Stimulated activated CD4-positive, alpha-beta T cell treated with anti-CD3 and anti-CD28 coated beads, Interleukin-15, amount 100 ng/mL, for 24 hours (primary cell): Measurements from ENCODE around the gene IL34.

Experiments used
- DNase-seq: peaks from one replicate; pipeline ENCODE4 v3.0.0-alpha.2; 2020

Gene IL34

DNA sequence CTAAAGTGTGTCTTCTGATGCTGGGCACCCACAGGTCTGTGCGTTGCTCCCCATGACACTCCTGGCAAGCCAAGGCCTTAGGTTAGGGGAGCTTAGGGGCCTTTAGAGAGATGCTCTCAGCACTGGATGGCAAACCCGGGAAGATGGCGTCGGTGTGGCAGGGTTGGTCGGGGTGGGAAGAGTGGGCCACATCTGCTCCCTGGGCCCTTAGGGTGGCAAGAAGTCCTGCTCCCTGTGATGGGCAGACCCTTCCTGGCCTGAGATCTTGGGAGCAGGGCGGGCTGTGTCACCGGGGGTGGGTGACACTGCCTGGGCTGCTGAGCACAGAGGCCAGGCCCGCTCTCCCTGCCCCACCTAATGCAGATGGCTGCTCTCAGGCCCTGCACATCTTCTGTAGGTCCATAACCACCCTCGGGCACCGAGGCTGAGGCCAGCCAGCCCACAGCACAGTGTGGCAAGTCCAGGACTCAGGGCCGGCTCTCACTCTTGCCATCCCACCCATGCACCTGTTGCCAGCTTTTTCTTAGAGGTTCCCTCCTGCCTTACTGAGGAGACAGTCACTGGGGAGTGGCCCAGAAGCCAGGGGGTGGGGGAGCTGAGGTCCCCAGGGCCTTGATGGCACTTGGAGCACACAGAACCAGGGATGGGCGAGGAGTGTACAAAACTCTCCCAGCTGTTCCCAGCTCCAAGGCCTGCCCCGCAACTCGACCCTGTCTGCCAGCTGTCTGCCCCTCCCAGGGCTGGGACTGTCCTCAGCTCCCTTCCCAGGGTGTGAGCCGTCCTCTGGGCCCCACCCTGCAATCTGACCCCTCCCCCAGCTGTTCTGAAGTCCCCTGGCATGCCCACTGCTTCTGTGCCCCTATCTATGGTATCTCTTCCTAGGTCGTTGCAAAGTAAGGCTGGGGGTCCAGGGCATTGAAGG, 43.9 kb downstream of the IL34 start:
- no peak for DNase-seq

DNA sequence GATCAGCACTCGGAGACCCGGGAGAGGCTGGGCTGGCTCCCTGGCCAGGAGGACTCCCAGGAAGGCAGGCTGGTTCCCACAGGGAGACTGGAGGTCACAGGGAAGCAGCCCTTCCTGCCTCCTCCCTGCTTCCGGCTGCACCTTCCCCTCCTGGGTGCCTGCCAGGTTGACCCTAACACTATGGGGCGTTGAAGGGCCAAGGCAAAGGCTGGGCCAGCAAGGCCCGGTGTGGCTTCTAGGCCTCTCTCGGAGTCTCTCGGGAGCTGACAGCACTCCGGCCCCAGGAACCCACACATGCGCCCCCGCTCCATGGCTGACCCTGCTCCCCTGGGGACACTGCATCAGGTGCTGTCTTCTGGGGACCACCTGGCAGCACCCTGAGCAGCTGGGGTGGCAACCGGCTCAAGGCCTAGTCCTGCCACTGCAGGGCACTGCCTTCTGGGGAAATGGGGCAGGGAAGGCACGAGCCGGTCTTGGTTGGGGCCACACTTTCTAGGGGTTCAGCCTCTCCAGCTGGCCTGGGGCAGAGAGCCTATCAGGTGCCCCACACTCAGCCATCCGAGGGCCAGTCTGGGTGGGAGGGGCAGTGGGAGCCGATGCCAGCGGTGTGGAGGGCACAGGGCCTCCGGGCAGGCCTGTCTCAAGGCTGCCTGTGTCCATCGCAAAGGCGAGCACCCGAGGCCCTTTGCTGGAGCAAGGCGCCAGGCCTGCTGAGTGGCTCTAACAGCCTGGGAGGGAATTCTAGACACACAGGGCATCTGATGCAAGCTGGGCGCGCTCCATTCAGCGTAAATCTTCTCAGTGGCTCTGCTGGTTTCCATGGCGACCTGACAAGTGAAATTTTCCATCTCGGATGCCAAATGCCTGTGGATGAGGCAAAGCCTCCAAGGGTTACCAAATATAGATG, 45.1 kb downstream of the IL34 start:
- DNase-seq = no peak

DNA sequence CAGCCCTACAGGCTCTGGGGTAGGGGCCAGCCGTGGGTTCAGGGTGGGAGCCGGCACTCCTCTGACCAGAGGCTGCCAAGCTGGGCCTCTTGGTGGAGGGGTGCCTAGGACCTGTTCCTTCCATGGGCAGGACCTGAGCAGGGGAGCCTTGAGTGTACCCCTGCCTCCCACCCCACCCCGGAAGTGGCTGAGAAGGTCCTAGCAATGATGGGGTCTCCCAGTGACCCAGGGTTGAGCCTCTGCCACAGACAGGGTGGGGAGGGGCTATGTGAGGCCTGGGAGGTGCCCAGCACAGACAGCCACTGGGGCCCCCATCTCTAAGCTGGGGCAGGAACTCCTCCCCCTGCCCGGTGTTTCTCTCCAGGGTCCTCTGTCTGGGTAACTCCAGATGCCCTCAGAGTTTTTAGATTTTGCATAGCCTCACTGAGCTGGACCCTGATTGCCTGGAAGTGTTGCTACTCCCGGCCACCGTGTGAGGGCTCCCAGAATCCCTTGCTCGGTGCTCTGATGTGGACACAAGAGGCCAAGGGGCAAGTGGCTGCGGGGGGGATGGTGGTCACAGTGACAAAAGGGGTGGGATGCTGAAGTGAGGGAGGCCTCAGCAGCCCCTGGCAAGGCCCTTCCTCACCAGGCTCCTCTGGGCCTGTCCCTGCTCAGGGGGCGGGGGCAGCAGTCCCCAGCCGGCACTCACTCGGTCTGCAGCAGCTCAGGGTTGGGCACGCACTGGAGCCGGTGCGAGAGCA, 45.9 kb downstream of the IL34 start:
- DNase-seq = no peak

DNA sequence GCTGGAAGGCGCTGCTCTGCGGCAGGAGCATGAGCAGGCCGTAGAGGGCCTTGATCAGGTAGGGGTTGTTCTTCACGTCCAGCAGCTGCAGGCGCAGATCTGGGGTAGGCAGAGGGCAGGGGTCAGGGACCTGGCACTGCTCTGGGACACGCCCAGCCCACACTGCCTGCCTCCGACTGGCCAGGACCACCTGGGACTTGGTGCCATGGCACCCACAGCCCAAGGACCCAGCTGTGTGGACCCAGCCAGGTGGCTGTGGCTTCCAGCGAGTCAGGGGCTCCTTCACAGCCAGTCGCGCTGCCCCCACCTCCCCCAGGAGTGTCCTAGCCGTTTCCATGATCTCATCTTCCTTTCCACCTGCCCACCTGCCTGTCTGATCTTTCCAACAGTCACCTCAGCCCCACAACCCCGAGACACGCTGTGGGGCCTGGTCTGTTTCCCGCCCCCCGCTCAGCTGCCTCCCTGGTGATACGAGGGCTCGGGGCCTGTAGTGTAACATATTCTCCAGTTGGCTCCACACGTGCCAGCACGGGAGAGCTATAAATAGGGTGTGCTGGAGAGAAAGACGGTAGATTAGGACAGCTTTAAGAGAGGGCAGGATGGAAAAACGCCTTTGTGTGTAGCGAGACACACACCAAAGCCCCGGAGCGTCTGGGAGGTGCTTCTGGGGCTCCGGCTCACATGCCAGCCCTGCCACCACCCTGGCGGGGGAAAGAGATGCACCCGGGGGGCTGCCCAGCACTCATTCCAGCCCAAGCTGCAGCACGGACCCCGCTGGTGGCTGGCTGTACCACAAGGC, 46.7 kb downstream of the IL34 start:
- no peak for DNase-seq

DNA sequence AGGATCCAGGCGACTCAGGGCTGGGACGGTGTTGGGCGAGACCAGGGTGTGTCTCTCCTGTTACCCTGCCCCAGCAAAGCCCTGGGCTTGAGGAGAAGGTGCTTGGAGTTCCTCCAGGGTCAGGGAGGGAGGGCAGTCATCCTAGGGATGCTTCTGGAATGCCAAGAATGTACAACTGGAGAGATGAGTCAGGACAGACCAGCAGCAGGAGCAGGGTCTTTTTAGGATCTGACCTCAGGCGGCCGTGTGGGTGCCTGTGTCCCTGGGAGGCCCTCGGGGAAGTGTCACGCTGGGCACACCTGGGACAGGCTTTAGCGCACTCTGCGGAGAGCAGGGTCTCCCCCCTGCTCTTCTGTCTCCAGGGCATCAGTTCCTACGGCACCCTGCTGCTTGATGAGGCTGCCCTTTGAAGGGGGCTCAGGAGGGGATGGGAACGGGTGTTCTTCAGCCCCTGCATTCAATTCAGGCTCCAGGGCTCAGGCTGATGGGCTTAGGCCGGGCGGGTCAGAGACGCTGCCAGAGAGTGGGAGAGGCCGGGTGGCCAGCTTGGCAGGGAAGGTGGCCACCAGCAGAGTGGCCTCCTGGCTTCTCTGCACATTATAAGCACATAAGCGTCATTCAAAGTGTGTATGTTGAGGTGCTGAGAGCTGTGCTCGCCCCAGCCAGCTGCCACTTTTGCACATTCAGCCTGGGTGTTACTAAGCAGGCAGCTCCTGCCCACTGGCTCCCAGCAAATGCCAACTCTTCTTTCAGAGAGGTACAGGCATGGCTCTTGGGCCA, 47.9 kb downstream of the IL34 start:
- no peak for DNase-seq

DNA sequence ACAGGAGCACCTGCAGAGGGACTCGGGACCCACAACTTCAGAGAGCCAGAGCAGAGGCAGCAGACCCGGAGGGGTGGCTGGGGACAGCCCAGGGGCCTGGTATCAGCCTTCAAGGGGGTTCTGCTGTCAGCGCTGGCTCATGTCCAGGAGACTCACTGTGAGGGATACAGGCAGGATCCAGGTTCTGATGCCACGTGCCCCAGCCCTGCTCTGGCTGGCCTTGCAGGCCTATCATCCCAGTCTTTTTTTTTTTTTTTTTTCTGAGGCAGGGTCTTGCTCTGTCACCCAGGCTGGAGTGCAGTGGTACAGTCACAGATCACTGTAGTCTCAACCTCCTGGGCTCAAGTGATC, 48.5 kb downstream of the IL34 start:
- no peak for DNase-seq

DNA sequence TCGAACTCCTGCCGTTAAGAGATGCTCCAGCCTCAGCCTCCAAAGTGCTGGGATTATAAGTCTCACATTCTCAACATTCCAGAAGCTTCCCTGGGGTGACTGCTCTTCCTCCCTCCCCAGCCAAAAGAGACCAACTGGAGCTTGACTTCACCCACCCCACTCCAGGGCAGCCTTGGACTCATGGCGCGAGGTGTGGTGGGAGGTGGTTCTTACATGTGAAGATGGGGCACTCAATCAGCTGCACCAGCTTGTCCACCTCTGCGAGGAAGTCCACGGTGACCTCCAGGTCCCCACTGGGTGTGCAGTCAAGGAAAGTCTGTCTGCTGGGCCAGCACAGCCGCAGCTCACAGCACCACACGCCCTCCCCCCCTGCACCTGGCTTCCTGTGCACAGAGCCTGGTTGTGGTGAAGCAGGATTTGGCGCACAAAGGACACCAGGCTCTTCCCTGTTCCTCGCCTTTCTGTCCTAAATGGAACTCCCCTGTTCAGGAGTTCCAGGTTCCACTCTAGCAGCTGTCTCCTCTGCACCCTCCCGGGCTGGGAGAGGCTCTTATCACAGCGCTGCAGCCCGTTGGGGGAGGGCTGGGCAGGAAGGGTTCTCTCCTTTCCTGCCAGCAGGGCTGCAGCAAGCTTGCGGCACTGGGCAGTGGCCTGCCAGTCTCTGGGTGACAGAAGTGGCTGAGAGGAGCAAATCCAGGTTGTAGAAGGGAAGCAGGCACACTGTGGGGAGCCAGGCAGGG, 49.1 kb downstream of the IL34 start:
- DNase-seq = no peak

DNA sequence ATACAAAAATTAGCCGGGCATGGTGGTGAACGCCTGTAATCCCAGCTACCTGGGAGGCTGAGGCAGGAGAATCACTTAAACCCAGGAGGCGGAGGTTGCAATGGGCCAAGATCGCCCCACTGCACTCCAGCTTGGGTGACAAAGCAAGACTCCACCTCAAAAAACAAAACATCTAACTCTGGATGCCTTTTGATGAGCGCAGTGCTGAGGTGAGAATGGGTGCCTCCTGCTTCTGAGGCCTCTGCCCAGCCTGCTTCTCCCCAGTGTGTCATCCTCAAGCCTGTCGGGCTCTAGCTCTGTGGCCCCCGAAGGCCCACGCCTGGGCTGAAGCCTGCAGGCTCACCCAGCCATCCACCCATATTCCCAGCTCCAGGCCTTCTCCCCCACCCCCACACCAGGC, 50.0 kb downstream of the IL34 start:
- no peak for DNase-seq

DNA sequence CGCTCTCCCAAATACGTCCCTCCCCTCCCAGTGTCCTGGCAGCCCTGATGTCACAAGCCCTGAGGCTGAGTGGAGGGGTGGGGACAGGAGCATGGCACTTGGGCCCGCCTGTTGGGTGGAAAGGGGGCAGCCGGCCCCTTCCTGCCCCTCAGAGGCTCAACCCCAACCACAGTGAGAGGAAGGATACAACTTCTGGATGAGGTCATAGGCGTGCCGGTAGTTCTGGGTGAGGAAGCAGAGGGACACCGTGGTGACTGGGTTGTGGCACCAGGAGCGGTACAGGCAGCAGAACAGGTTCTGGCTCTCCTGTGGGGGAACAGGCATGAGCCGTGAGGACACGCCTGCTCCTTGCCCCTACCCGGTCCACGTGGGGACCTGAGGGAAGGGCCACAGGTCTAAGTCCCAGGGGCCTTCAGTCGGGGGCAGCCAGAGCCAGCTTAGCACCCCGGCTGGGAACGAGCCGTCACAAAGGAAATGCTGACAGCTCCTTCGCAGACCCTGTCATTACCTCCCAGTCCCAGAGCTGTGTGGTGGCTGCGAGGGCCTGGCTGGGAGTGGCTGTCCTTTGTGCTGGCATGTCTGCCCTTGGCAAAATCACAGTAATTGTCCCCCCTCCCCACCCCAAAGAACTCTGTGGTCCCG, 50.7 kb downstream of the IL34 start:
- DNase-seq = no peak

DNA sequence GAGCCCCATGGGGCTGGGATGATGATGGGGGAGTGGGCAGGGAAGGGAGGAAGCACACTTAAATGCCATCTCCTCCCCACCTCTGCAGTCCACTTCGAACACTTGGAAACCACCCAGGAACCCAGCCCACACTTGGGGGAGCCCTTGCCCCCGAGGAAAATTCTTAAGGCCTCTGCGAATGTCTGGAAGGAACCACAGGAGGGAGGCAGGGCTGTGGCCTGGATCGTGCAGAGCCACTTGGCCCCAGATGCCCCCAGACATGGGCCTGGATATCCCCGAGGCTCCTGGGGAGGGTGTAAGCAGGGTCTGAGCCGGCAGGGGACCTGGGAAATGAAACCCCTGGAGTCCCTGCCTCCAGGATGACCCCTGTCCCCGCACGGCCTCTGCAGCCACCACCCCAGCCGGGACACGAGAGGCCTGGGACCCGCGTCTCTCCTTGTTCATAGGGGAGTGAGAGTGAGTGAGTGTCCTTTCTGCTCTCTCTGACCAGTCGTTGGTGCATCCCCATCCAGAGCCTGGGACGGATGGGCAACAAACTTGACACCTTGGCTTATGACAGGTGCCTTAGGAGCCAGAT, 51.3 kb downstream of the IL34 start:
- DNase-seq = no peak

DNA sequence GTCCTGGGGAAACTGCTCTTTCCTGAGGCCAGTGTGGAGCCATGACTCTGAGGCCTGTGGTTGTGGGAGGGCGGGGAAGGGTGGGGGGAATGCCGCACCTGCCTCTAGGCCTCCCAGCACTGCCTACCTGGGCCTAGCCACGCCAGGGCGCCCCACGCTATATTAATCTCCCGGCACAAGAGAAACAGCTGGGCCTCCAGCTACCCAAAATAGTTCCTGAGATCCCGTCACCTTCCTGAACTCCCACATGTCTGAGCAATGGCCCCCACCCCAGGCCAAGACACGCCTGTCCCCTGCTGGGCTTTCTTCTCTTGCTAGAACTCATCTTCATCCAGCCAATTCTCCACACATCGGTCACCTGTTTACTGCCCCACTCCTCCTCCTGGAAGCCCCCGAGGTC, 52.5 kb downstream of the IL34 start:
- no peak for DNase-seq

DNA sequence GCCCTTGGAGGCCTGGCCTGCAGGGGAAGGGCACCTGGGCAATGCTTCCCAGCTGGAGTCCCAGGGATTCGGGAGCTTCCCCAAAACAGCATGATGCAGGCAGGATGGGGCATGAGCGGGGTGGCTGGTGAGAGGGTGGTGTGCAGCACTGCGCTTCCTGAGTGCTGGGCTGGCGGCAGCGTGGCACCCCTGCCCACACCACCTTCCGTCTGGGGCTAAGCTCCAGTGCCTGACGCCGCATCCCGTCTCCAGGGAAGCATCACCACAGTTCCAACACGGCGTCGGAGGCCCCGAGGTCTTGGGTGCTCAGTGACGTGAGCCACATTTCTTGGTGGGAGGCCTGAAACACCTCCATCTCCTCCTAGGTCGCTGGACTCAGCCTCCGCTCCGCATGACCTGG, 53.3 kb downstream of the IL34 start:
- DNase-seq = no peak

DNA sequence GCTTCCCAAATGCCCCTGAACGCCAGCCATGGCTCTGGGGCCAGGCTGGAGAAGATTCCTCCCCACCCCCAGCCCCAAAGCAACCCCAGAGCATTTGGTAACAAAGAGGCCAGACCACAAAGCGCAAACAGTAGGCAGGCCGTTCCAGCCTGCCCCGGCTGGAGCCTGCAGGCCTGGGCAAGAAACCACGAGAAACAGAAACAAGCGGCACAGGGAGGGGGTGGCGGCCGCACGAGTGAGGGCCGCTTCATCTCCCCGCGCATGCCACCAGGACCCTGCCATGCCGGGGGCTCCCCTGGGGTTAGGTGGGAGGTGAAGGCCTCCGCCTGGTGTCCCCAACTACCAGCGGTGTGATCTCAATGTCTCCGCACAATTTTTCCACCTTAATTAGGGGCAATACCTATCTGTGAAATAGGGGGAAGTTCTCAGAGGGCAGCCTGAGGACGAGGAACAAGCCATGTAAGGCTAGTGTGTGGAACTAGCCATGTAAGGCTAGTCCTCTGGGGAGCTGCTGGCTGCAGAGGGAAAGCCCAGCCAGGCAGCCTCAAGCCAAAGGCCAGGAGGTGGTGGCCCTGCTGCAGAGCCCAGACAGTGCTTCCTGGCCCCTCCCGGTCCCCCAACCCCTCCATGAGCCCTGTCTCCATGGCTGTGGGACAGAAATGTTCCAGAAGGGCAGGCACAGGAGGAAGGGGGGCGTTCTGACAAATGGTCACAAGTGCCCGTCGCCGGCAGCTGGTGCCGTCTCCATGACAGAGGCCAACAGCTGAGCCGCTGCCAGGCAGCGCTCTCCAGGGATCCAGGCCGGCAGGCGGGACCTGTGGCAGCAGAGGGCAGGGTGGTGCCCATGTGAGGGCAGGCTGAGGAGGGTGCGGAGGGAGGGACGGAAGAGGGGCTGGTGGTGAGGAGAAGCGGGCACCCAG, 54.0 kb downstream of the IL34 start:
- no peak for DNase-seq

DNA sequence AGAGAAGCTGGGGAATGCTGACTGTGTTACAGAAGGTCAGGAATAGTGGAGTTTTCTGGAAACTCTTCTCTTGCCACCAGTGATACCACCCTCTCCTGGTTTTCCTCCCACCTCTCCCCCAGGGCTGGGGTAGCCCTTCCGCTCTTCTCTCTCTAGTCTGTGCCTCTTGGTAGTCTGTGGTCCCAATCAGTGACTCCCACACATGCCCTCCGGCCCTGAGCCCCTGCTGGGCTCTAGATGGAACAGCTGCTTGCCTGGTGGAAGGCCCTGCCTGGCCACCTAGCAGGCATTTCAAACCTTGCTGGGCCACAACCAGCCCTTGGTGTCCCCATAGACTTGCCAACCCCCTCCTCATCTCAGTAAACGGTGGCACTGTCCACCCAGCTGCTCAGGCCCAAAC, 54.7 kb downstream of the IL34 start:
- no peak for DNase-seq

DNA sequence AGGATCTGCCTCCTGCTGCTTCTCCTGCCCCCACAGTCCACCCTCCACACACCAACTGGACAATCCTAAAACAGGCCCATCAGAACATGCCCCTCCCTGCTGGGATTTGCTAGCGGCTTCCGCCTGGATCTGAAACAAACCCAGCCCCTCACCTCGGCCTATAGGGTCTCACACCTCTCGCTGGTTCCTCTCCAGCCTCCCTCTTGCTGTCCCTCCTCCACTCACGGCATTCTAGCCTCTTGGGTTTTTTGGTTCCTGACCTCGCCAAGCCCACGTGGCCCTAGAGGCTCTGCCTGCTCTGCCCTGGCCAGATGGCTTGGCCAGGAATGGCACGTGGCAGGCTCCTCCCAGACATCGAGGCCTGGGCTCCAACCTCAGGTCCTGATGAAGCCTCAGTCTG, 55.2 kb downstream of the IL34 start:
- no peak for DNase-seq

DNA sequence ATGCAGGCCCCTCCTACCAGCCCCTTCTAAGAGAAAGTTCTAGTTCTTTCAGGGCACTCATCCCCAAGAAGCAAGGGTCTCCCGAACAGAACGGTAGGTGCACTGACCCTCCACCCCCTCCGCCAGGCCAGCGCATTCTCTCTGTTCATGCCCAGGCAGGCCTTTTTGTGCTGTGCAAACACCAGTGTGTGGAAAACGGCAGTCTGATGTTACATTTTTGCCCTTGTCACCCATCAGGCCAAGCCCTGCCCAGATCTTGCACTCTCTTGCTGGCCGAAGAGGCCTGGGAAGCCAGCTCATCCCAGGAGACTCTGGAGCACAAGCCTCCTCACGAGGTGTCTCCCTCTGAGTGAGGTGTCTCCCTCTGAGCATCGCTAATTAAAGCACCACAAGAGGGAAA, 55.6 kb downstream of the IL34 start:
- no peak for DNase-seq

DNA sequence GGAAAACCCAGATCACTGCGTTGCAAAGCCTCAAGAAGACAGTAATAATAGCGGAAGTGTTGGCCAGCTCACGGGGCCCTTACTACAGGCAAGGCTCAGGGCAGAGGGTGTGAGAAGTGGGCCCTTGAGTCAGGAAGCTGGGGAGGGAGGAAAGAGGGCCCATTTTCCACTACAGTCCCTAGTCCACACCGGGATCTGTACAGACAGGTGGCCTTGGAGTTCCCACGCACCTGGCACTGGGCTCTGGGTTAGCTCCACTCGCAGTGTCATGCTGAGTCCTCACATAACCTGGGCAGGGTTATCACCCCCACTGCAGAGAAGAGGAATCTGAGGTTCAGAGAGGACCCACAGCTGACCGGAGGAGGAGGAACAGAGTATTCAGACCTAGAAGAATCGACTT, 56.3 kb downstream of the IL34 start:
- no peak for DNase-seq

DNA sequence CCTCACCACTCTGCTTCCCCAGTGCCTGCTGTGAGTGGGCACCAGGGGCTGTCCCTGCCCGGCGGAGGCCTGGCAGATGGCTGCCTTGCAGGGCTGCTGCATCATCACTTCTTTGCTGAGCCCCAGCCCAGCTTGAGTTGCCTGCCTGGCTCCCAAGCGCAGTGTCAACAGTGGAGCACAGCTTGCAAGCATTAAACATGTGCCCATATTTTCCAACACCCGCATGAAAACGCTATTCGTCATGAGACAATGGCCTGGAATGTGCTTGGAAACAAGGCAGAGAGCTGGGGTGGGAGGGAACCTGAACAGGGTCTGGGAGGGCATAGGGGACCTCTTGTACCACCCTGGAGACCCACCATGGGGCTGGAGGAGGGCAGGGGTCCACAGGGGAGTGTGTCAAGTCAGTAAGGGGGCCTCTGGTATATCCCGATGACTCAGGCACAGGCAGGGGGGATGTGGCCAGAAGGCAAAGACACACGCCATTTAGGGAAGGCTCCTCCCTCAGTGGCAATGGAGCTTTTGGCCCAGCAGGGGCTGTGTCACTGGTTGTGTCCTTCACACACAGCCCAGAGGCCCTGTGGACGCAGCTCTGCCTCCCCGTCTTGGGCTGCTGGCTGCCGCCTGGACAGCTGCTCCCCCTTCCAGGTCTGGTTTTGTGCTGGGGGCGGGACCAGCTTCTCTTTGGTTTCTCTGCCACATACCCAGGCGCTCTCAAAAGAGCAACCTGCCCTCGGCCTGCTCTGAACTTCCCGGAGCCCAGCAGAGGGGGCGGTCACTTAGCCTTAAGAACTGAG, 56.9 kb downstream of the IL34 start:
- no peak for DNase-seq
